A549 (cell line): ENCODE data around the gene DNAH17.

ENCODE experiments used
- CTCF ChIP-seq: fragments of >200 bp; sonication (Bioruptor Twin); formaldehyde crosslinking; IDR thresholded peaks from 3 replicates; pipeline ENCODE4 v1.5.1; 2016
- HMGXB4 ChIP-seq: fragments of 250-450 bp; sonication (Bioruptor Pico); IDR thresholded peaks from 2 replicates; pipeline ENCODE4 v1.5.0; 2021; ENCODE audit warnings: mild to moderate bottlenecking, moderate library complexity, borderline replicate concordance
- JUN ChIP-seq, 2 experiments: fragments of >200 bp; sonication (Bioruptor Twin); formaldehyde crosslinking; IDR thresholded peaks; 2 replicates in 1 of 2; 3 replicates in 1 of 2; pipeline ENCODE4 v1.6.1; 2016 to 2017
- KDM1A ChIP-seq: fragments of 200-600 bp; sonication (generic); IDR thresholded peaks from 2 replicates; pipeline ENCODE4 v1.6.1; 2016; ENCODE audit warnings: low read depth, mild to moderate bottlenecking
- NFE2L2 ChIP-seq: fragments of 150-350 bp; conservative IDR thresholded peaks from 2 replicates; pipeline ENCODE4 v1.6.1; 2014; ENCODE audit warnings: low read length
- PBX3 ChIP-seq: IDR thresholded peaks from 2 replicates; pipeline ENCODE4 v1.6.1; 2012
- ZFP36 ChIP-seq: fragments of 450-650 bp; IDR thresholded peaks from 2 replicates; pipeline ENCODE4 v1.6.1; 2014; ENCODE audit warnings: borderline replicate concordance; ENCODE audit not compliant: partially characterized antibody
- TF ChIP-seq, protein P1 (sequence below): fragments of 450-650 bp; IDR thresholded peaks from 2 replicates; pipeline ENCODE4 v1.6.1; 2014; ENCODE audit warnings: antibody characterized with exemption

DNA sequence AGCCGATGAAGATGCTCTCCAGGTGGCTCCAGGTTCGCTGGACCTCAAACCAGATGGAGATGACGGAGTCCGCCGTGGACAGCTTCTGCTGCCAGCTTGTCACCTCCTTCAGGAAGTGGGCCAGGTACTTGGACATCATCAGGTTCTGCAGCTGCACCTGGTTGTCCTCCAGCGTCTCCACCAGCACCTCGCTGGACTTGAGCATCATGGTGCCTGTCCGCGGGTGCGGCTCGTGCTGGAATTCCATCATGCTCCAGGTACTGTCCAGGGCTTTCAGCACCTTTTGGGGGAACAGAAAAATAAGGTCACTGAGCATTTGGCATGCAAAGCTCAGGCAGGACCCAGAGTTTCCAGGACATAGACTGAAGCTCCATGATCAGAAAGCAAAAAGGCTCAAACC, 69.7 kb downstream of the DNAH17 start:
- TF ChIP-seq HMGXB4 (CRISPR knock-in tag) (no peak), CTCF (no peak), ZFP36 (no peak), NFE2L2 (no peak), PBX3 (no peak), JUN (IDR thresholded peaks at IDR 0.05) (no peak), KDM1A (no peak)
- TF ChIP-seq, protein P1, sequence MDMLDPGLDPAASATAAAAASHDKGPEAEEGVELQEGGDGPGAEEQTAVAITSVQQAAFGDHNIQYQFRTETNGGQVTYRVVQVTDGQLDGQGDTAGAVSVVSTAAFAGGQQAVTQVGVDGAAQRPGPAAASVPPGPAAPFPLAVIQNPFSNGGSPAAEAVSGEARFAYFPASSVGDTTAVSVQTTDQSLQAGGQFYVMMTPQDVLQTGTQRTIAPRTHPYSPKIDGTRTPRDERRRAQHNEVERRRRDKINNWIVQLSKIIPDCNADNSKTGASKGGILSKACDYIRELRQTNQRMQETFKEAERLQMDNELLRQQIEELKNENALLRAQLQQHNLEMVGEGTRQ = no peak
